Measurements from ENCODE around the gene NUP205. TPM values are rescaled to one million over a fixed set of nuclear protein-coding genes. Genes with fewer than 3 reads are reported as not detected.

Gene NUP205
- total and polyA plus RNA-seq, 2 donors (not counting 1 experiment from before 2014, with no cell fraction given) = 31.4 to 70.3 TPM

DNA sequence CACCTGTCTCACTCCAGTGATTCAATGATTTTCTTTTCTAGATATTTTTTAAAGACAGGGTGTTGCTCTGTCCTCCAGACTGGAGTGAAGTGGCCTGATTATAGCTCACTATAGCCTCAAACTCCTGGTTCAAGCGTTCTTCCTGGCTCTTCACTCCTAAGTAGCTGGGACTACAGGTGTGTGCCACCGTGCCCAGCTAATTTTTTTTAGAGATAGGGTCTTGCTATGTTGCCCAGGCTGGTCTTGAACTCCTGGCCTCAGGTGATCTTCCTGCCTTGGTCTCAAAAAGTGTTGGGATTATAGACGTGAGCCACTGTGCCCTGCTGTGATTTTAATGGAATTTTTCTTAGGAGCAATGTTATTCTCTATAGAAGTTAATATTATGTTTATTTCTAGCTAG lies 14.1 kb downstream of the NUP205 start:
- 86% methylated on average over 1 of the region's 3 CpGs for WGBS (ENCODE audit: insufficient coverage)
- TF ChIP-seq, protein P1, sequence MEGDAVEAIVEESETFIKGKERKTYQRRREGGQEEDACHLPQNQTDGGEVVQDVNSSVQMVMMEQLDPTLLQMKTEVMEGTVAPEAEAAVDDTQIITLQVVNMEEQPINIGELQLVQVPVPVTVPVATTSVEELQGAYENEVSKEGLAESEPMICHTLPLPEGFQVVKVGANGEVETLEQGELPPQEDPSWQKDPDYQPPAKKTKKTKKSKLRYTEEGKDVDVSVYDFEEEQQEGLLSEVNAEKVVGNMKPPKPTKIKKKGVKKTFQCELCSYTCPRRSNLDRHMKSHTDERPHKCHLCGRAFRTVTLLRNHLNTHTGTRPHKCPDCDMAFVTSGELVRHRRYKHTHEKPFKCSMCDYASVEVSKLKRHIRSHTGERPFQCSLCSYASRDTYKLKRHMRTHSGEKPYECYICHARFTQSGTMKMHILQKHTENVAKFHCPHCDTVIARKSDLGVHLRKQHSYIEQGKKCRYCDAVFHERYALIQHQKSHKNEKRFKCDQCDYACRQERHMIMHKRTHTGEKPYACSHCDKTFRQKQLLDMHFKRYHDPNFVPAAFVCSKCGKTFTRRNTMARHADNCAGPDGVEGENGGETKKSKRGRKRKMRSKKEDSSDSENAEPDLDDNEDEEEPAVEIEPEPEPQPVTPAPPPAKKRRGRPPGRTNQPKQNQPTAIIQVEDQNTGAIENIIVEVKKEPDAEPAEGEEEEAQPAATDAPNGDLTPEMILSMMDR (IDR thresholded peaks at IDR 0.05) = no peak
- Histone ChIP-seq H3K9me3 (ENCODE audit: control extremely low read depth in 1 of 3, control insufficient read depth in 2 of 3, insufficient read depth in 1 of 3, low read length in 2 of 3) (peaks cover 0 to 5% (median 5%) of the 10 kb centered on the region in 3 donors), H3K27ac (ENCODE audit: low read length in 2 of 2) (no peak overlapping the region), H3K9ac (ENCODE audit: low read length) (no peak overlapping the region), H3K4me2 (replicated peaks; ENCODE audit: low read depth, low read length, poor library complexity, severe bottlenecking) (no peak overlapping the region), H3K36me3 (replicated peaks in 1 of 2; ENCODE audit: control extremely low read depth in 1 of 2, control insufficient read depth in 1 of 2, extremely low read depth in 1 of 2, insufficient read depth in 2 of 2, low read length in 1 of 2) (peaks cover 4 to 37% of the 10 kb centered on the region in 2 experiments), H3K4me3 (ENCODE audit: control extremely low read depth in 1 of 5, extremely low read depth in 1 of 5, insufficient read depth in 1 of 5, low read depth in 2 of 5, low read length in 4 of 5) (no peak overlapping the region), H3K4me1 (ENCODE audit: control insufficient read depth in 2 of 2, insufficient read depth in 2 of 2, low read length in 2 of 2) (peaks cover 6 to 9% of the 10 kb centered on the region in 2 donors), H2AFZ (ENCODE audit: insufficient read depth, low read depth, low read length, poor library complexity, severe bottlenecking) (no peak overlapping the region), H3K79me2 (ENCODE audit: control insufficient read depth, insufficient read depth, low read length) (peaks cover 41% of the 10 kb centered on the region), H4K20me1 (ENCODE audit: control insufficient read depth, insufficient read depth, low read length, poor library complexity, severe bottlenecking) (peaks cover under 1% of the 10 kb centered on the region), H3K27me3 (replicated peaks in 1 of 4; ENCODE audit: control extremely low read depth in 1 of 4, control insufficient read depth in 3 of 4, insufficient read depth in 4 of 4, low read length in 3 of 4) (no peaks in the 10 kb centered on the region)
- Mint-ChIP-seq H3K27ac (no peak overlapping the region), H3K4me3 (no peak overlapping the region), H3K27me3 (no peaks in the 10 kb centered on the region), H3K9me3 (ENCODE audit: insufficient read depth) (peaks cover 2% of the 10 kb centered on the region), H3K4me1 (peaks cover 25% of the 10 kb centered on the region)
- ChIA-PET POLR2A (no interaction called here), CTCF (interaction anchor here (1.4 kb wide), 1 partner anchor 73 kb away, joined by 4 read pairs; no protein-coding TSS in a partner anchor)
- ATAC-seq (ENCODE audit: low read depth) = no peak
- intact Hi-C loops (cut with micrococcal nuclease) = no loop called here
- no peak for DNase-seq

DNA sequence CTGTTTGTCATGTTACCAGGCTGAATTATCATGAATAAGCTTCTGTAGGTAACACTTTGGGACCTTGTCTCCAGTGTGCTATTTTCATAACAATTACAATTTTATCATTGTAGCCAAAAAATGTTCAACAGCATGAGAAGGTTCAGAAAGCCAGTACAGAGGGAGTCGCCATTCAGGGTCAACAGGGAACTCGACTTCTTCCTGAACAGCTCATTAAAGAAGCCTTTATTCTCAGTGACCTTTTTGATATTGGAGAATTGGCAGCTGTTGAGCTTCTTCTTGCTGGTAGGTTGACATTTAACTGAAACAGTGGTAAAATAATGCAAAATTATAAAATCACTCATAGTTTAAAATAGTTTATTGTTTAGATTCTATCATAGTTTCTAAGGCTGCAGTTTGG lies 15.8 kb downstream of the NUP205 start:
- POLR2A ChIA-PET = no interaction called here
- peak overlapping the region in 1 of 2 donors; percentile 55 for H3K27ac ChIP-seq (ENCODE audit: low read length in 2 of 2)
- H2AFZ ChIP-seq (ENCODE audit: insufficient read depth, low read depth, low read length, poor library complexity, severe bottlenecking) = no peak overlapping the region
- ATAC-seq (ENCODE audit: low read depth) (no peak), DNase-seq (no peak)
- H4K20me1 ChIP-seq (ENCODE audit: control insufficient read depth, insufficient read depth, low read length, poor library complexity, severe bottlenecking) = no peaks in the 10 kb centered on the region
- WGBS (ENCODE audit: insufficient coverage) = no CpG with 5 or more reads among the region's 2 CpGs
- peaks cover 28% of the 10 kb centered on the region for H3K79me2 ChIP-seq (ENCODE audit: control insufficient read depth, insufficient read depth, low read length)
- H3K27me3 ChIP-seq (replicated peaks in 1 of 4; ENCODE audit: control extremely low read depth in 1 of 4, control insufficient read depth in 3 of 4, insufficient read depth in 4 of 4, low read length in 3 of 4) = no peaks in the 10 kb centered on the region
- H3K9me3 ChIP-seq (ENCODE audit: control extremely low read depth in 1 of 3, control insufficient read depth in 2 of 3, insufficient read depth in 1 of 3, low read length in 2 of 3) = peaks cover 0 to 5% (median 5%) of the 10 kb centered on the region in 3 donors
- Mint-ChIP-seq H3K27ac (peak overlapping the region; percentile 26), H3K4me3 (no peak overlapping the region), H3K9me3 (ENCODE audit: insufficient read depth) (peaks cover 2% of the 10 kb centered on the region), H3K27me3 (no peaks in the 10 kb centered on the region), H3K4me1 (peaks cover 23% of the 10 kb centered on the region)
- no peak for TF ChIP-seq EZH2 (IDR thresholded peaks at IDR 0.05; ENCODE audit: borderline replicate concordance, insufficient read depth, low read depth, low read length, poor library complexity, severe bottlenecking)
- TF ChIP-seq, protein P1 (IDR thresholded peaks at IDR 0.05) = no peak
- H3K9ac ChIP-seq (ENCODE audit: low read length) = no peak overlapping the region
- intact Hi-C loops (cut with micrococcal nuclease) = no loop called here
- H3K36me3 ChIP-seq (replicated peaks in 1 of 2; ENCODE audit: control extremely low read depth in 1 of 2, control insufficient read depth in 1 of 2, extremely low read depth in 1 of 2, insufficient read depth in 2 of 2, low read length in 1 of 2) = peaks cover 5 to 51% of the 10 kb centered on the region in 2 experiments
- CTCF ChIA-PET = interaction anchor here (0.6 to 1.4 kb wide), 2 partner anchors 10 to 72 kb away, joined by 3 to 4 read pairs; no protein-coding TSS in a partner anchor
- H3K4me1 ChIP-seq (ENCODE audit: control insufficient read depth in 2 of 2, insufficient read depth in 2 of 2, low read length in 2 of 2) = peaks cover 6 to 9% of the 10 kb centered on the region in 2 donors
- H3K4me3 ChIP-seq (ENCODE audit: control extremely low read depth in 1 of 5, extremely low read depth in 1 of 5, insufficient read depth in 1 of 5, low read depth in 2 of 5, low read length in 4 of 5) = no peak overlapping the region
- no peak overlapping the region for H3K4me2 ChIP-seq (replicated peaks; ENCODE audit: low read depth, low read length, poor library complexity, severe bottlenecking)
